Upper lobe of left lung (tissue), 4 donors: ENCODE measurements around the gene SATB2.

Experiments used
- CTCF ChIP-seq, 6 experiments: fragments of 450-650 bp in 4 of 6; fragments of 200-600 bp in 2 of 6; sonication (generic) in 2 of 6; IDR thresholded peaks; one replicate each; pipeline ENCODE4 v1.5.1; 2016 to 2019; ENCODE audit warnings: antibody characterized with exemption in 6 of 6
- EP300 ChIP-seq, 4 donors: sonication (generic); formaldehyde crosslinking; IDR thresholded peaks; one replicate each; pipeline ENCODE4 v1.5.1; 2017; ENCODE audit warnings: antibody characterized with exemption in 4 of 4, control low read depth in 2 of 4
- POLR2A ChIP-seq, 4 donors: fragments of 450-650 bp; IDR thresholded peaks; one replicate each; pipeline ENCODE4 v1.5.1; 2016 to 2017; ENCODE audit warnings: antibody characterized with exemption in 4 of 4, mild to moderate bottlenecking in 2 of 4
- POLR2AphosphoS5 ChIP-seq, 2 donors: sonication (generic); formaldehyde crosslinking; IDR thresholded peaks; one replicate each; pipeline ENCODE4 v1.5.1; 2017; ENCODE audit warnings: antibody characterized with exemption in 2 of 2

DNA sequence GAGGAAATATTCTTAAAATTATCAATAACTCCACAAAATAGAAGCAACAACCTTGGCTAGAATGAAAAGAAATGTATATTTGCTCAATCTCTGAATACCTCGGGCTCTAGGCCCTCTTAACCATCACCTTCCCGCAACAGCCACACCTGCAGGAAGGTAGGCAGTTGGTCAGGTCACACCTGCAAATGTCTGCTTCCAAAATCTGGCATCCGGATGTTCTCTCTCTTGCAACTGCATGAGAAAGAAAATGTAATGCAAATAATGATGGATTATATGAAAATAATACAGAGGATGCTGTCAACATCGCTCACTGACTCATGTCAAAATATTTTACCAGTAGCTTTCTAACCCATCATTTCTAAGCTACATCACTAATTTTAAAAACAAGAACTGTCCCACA lies 148.3 kb downstream of the SATB2 start:
- no peak for TF ChIP-seq POLR2A (IDR thresholded peaks at IDR 0.05)
- TF ChIP-seq CTCF (IDR thresholded peaks at IDR 0.05), result no peak
- TF ChIP-seq POLR2AphosphoS5 (IDR thresholded peaks at IDR 0.05), result no peak
- no peak for TF ChIP-seq EP300 (IDR thresholded peaks at IDR 0.05)
